ENCODE data around the gene CNOT2.

The CNOT2 gene

GRCh38 chr12:70306676-70307075 is 63.4 kb downstream of the CNOT2 start:
- no peak for DNase-seq

- DNase-seq = no peak
Observed at GRCh38 chr12:70307868-70308267, 64.6 kb downstream of the CNOT2 start.

- DNase-seq = no peak
Observed at GRCh38 chr12:70309348-70309747, 66.1 kb downstream of the CNOT2 start.

- no peak for DNase-seq
Observed at GRCh38 chr12:70314145-70314544, 70.9 kb downstream of the CNOT2 start.

- no peak for DNase-seq
Observed at GRCh38 chr12:70317781-70318180, 74.5 kb downstream of the CNOT2 start.

GRCh38 chr12:70319605-70320004 is 76.4 kb downstream of the CNOT2 start:
- DNase-seq = no peak

GRCh38 chr12:70321191-70321590 is 78.0 kb downstream of the CNOT2 start:
- DNase-seq = no peak

- no peak for DNase-seq
Observed at GRCh38 chr12:70327541-70327940, 84.3 kb downstream of the CNOT2 start.

GRCh38 chr12:70329728-70330127 is 86.5 kb downstream of the CNOT2 start:
- DNase-seq = no peak

- DNase-seq = no peak
Observed at GRCh38 chr12:70330158-70330557, 86.9 kb downstream of the CNOT2 start.

- no peak for DNase-seq
Observed at GRCh38 chr12:70332236-70332635, 89.0 kb downstream of the CNOT2 start.

GRCh38 chr12:70334742-70335141 is 91.5 kb downstream of the CNOT2 start:
- DNase-seq = no peak

- DNase-seq = no peak
Observed at GRCh38 chr12:70338531-70338930, 95.3 kb downstream of the CNOT2 start.

- DNase-seq = no peak
Observed at GRCh38 chr12:70351076-70351475, 107.8 kb downstream of the CNOT2 start.

- DNase-seq = no peak
Observed at GRCh38 chr12:70353780-70354660, 110.8 kb downstream of the CNOT2 start.

GRCh38 chr12:70354787-70355186 is 111.6 kb downstream of the CNOT2 start:
- no peak for DNase-seq

- DNase-seq = no peak
Observed at GRCh38 chr12:70355972-70356371, 112.7 kb downstream of the CNOT2 start.

- DNase-seq = no peak
Observed at GRCh38 chr12:70359458-70360197, 116.4 kb downstream of the CNOT2 start.

- DNase-seq = no peak
Observed at GRCh38 chr12:70360218-70360617, 117.0 kb downstream of the CNOT2 start.

GRCh38 chr12:70364695-70365397 is 121.6 kb downstream of the CNOT2 start:
- peak; percentile 6 for DNase-seq

- DNase-seq = no peak
Observed at GRCh38 chr12:70365398-70365647, 122.1 kb downstream of the CNOT2 start.

- peak; percentile 86 for DNase-seq
Observed at GRCh38 chr12:70365648-70366518, 122.7 kb downstream of the CNOT2 start, which contains the start of gene KCNMB4. Gene KCNMB4 (plus strand): TSS chr12:70366290. CDS start chr12:70366735, 445 bp downstream.

Data from stimulated activated CD4-positive, alpha-beta T cell treated with anti-CD3 and anti-CD28 coated beads, Interleukin-15, amount 100 ng/mL, for 24 hours (primary cell).